Gastroesophageal sphincter (tissue), 3 donors: Measurements from ENCODE around the gene BARD1.

ENCODE experiments used
- EP300 ChIP-seq: sonication (generic); formaldehyde crosslinking; IDR thresholded peaks from one replicate; pipeline ENCODE4 v1.6.1; 2017; ENCODE audit warnings: antibody characterized with exemption, mild to moderate bottlenecking
- POLR2A ChIP-seq, 2 donors: fragments of 450-650 bp; IDR thresholded peaks; one replicate each; pipeline ENCODE4 v1.6.1; 2017; ENCODE audit warnings: antibody characterized with exemption in 2 of 2, mild to moderate bottlenecking in 2 of 2, moderate library complexity in 1 of 2
- POLR2AphosphoS5 ChIP-seq: sonication (generic); formaldehyde crosslinking; IDR thresholded peaks from one replicate; pipeline ENCODE4 v1.6.1; 2017; ENCODE audit warnings: antibody characterized with exemption
- TF ChIP-seq, protein P1 (sequence below), 4 experiments: fragments of 200-600 bp in 2 of 4; fragments of 450-650 bp in 2 of 4; sonication (generic) in 1 of 4; IDR thresholded peaks; one replicate each; pipeline ENCODE4 v1.5.1; 2017 to 2019; ENCODE audit warnings: antibody characterized with exemption in 4 of 4, mild to moderate bottlenecking in 2 of 4, moderate library complexity in 2 of 4

DNA sequence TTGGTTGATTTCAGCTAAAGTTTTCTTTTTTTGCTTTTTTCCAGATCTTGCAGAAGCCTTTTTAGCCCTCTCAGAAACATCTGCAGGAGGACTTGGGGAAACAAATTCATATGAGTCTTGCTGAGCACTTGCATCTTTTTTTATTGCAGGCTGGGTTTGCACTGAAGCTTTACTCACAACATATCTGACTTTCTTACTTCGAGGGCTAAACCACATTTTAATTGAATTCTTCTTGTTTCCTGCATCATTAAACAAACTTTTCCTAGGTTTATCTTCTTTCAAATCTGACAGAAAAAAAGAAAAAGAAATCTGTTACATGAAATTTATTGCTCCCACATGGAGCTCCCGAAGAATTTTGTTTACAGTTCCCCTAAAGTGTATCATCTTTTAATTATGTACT lies 28.3 kb downstream of the BARD1 start:
- TF ChIP-seq, protein P1, sequence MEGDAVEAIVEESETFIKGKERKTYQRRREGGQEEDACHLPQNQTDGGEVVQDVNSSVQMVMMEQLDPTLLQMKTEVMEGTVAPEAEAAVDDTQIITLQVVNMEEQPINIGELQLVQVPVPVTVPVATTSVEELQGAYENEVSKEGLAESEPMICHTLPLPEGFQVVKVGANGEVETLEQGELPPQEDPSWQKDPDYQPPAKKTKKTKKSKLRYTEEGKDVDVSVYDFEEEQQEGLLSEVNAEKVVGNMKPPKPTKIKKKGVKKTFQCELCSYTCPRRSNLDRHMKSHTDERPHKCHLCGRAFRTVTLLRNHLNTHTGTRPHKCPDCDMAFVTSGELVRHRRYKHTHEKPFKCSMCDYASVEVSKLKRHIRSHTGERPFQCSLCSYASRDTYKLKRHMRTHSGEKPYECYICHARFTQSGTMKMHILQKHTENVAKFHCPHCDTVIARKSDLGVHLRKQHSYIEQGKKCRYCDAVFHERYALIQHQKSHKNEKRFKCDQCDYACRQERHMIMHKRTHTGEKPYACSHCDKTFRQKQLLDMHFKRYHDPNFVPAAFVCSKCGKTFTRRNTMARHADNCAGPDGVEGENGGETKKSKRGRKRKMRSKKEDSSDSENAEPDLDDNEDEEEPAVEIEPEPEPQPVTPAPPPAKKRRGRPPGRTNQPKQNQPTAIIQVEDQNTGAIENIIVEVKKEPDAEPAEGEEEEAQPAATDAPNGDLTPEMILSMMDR (IDR thresholded peaks at IDR 0.05): no peak
- TF ChIP-seq POLR2A (IDR thresholded peaks at IDR 0.05) (no peak), POLR2AphosphoS5 (no peak), EP300 (no peak)
